Stimulated activated CD4-positive, alpha-beta T cell treated with anti-CD3 and anti-CD28 coated beads, Interleukin-2, amount 100 ng/mL, for 48 hours (primary cell): ENCODE data around the gene DDX42.

Experiments
- DNase-seq, 2 donors: peaks; one replicate each; pipeline ENCODE4 v3.0.0-alpha.2; 2020

Gene DDX42

GRCh38 chr17:63822537-63822936 is 48.6 kb downstream of the DDX42 start:
- DNase-seq = no peak

DNA sequence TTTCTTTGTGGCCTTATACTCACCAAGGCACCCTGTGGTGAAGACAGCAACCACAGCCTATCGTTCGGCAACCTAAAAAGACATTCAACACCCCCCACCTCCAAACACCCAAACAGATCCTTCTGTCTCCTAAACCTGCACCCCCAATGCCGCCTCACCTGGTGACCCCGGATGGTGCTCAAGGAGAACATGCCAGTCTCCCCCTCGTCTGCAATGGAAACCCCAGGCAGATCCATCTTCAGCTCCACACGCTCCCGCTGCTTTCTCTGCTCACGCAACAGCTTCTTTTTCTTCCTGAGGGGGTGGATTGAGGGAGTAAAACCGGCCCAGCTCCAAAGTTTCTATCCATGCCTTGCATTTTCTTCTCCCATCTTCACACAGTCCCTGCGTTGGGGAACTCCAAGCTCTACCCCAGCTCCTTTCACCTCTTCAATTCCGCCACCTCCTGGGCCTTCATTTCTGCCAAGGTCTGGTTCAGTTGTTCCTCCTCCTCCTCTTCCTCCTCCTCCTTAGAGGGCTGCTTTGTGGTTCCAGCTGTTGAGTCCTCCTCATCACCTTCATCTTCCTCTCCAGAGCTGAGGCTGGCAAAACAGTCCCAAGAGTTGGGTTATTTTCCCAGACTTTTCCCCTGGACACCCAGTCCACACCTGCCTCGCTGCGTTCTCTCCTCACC is 49.8 kb downstream of the DDX42 start:
- DNase-seq = no peak

- no peak for DNase-seq
Observed at GRCh38 chr17:63824362-63824761, 50.4 kb downstream of the DDX42 start.

DNA sequence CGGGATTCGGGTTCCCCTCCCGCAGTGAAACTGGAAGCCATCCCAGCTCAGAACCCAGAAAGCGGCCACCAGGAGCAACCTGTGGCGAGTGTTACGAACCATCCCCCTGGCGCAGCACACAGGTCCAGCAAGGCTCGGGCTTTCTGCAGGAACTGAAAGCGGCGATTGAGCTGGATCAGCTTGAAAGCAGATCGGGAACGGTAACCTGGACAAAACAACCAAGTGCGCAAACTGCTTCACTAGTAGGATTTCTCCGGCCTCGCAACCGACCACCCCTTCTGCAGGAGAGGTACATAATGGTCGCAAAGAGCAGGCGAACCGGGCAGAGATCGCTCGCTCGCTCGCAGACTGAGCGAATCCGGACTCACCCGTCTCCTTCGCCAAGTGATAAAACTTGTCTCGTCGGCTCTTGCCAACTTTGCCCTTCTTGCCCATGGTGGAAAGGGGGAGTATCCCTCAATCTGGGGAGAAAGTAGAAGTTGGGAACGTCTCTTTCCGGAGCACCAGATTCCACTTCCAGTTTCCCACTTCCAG is 52.6 kb downstream of the DDX42 start:
- DNase-seq = no peak

DNA sequence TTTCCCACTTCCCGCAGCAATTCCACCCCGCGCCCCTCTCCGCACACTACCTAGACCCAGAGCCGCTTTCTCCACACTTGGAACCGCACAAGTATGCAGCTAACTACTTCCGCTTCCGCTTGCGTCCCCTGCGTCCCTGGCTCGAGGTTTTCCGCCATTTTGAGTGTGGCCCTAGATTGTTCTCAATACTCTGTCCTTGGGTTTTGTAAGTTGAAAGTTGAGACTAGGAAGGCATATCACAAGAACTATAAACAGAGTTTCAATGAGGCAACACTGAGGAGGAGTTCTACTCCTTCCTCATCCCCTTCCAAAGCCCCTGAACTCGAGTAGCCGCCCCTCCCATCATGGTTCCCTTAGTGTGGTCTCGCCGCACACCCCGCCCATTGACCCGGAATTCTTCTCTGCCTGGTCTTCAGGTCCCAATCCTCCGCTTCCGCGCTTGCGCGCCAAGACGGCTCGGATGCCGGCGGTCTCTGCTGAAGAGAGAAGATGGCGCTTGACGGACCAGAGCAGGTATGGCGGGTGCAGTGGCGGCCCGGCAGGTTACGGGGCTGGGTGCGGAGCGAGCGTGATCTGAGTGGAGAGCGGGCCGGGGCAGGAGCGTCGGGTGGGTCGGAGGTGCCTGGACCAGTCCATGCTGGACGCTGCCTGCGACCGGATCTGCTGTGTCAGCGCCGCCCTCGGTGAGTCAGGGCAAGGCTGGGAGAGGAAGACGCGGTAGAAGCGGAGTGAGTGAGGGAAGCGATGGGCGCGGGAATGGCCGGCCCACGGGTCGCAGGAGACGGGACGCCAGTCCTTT is 53.2 kb downstream of the DDX42 start, which contains the start of the genes FTSJ3 and PSMC5:
Gene FTSJ3, minus strand, starts transcription at position 662 of the 799 bp plus-strand sequence. CDS start 761 bp downstream, outside the sequence.
Gene PSMC5, plus strand, starts transcription at position 430 of the 799 bp plus-strand sequence. Its CDS starts 60 bp downstream, at position 490.
- peak; percentile 91 for DNase-seq

GRCh38 chr17:63827801-63828221 is 53.8 kb downstream of the DDX42 start:
- DNase-seq = no peak

DNA sequence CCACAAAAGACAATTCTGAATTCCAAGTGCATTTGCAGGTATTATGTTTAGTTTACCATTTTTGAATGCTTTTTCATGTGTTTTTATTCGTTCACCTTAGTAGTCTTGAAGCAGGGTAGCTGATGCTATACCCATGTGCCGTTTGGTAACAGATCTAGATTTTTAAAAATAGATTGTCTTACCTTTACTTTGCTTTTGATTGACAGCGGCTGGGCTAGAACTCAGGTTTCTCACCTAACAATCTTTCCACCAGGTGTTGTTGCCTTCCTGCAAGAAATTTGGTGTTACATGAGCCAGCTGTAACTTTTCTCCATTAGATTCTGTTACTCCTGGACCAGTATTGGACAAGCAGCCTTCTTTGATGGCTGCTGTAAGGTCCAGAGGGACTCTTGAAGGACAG is 55.0 kb downstream of the DDX42 start:
- DNase-seq = no peak

- no peak for DNase-seq
Observed at GRCh38 chr17:63830278-63830677, 56.3 kb downstream of the DDX42 start.

- no peak for DNase-seq
Observed at GRCh38 chr17:63830904-63831491, 57.0 kb downstream of the DDX42 start.

- DNase-seq = no peak
Observed at GRCh38 chr17:63831505-63831904, 57.5 kb downstream of the DDX42 start.

DNA sequence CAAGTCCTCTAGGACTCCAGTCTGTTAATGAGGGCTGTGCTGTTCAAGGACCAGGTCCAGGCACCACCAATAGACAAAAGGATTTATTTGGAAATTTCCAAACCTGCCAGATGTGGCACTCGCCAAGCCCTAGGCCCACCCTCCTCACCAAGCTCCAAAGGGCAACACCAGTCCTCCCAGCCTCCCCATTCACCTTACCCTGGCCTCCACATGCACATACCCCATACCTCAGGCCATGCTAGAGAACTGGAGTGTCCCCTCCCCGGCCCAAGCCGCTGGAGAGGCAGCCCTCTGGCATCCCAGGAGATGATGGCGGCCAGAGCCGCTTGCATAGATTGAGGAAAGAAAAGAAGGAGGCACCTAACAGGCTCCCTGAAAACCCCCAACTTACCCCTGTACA is 58.0 kb downstream of the DDX42 start:
- no peak for DNase-seq

- no peak for DNase-seq
Observed at GRCh38 chr17:63832455-63832854, 58.5 kb downstream of the DDX42 start.

GRCh38 chr17:63833026-63833740 is 59.2 kb downstream of the DDX42 start:
- DNase-seq = no peak

DNA sequence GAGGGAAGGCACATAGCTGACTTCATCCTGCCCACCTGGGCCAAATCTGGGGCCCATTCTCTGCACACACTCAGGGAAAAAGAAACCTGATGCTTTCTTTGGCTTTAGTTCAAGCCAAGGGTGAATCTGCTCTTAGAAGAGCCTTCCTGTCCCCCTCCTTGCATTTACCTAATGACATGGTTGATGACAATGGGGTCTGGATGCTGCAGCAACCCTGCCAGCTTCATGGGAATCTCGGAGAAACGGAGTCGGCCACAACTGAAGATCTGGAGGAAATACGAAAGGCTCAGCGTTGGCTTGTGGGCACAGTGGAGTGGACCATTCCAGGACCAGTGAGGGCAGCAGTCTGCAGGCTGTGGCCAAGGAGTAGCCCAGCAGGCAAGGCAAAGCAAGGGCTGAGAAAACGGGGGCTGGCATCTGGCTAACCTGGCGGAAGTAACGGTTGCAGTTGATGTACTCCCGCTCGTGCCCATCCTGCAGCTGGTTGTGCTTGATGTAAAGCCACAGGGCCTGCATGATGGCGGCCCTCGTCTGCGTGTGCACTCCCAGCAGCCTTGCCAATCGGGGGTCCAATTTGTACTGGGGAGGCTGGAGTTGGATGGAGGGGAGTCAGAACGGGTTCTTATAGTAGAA is 59.9 kb downstream of the DDX42 start:
- no peak for DNase-seq

GRCh38 chr17:63834431-63835166 is 60.6 kb downstream of the DDX42 start:
- DNase-seq = peak; percentile 53 to 57

- no peak for DNase-seq
Observed at GRCh38 chr17:63835167-63835720, 61.3 kb downstream of the DDX42 start.

- no peak for DNase-seq
Observed at GRCh38 chr17:63836811-63837210, 62.8 kb downstream of the DDX42 start.

DNA sequence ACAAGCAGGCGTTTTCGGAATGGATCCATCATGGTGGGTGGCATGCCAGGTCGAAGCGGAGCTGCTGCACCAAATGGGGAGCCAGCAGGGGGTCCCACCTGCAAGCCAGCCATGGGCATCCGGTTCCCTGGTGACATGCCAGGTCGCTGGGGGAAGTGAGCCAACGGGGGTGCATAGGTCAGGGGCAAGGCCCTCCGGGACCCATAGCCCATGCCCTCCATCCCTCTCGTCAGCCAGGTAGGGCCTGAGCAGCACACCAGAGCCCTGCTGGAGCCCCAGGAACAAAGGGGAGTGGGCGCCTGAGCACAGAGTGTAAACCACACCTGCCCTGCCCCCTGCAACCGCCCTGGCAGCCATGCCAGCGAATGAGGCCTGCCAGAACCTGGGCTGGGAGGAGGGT is 63.5 kb downstream of the DDX42 start:
- DNase-seq = no peak

- no peak for DNase-seq
Observed at GRCh38 chr17:63837962-63838600, 64.1 kb downstream of the DDX42 start.

- no peak for DNase-seq
Observed at GRCh38 chr17:63838631-63839171, 64.7 kb downstream of the DDX42 start.
